Mesothelial cell of epicardium (in vitro differentiated cells): ENCODE data around the gene AOPEP. TPM values are rescaled to one million over a fixed set of nuclear protein-coding genes. Genes with fewer than 3 reads are reported as not detected.

Source experiments
- DNase-seq, 2 experiments: peaks; one replicate each; pipeline ENCODE4 v3.0.0; 2021; ENCODE audit warnings: low spot score in 2 of 2; ENCODE audit not compliant: unreplicated experiment in 2 of 2
- H3K27ac Mint-ChIP-seq: 2 replicates; pipeline ENCODE4 v1.8.0; 2021; ENCODE audit warnings: mixed read lengths
- H3K27me3 Mint-ChIP-seq: 2 replicates; pipeline ENCODE4 v1.8.0; 2021; ENCODE audit warnings: low read depth, mixed read lengths
- H3K36me3 Mint-ChIP-seq: 2 replicates; pipeline ENCODE4 v1.8.0; 2021; ENCODE audit warnings: mixed read lengths
- H3K4me1 Mint-ChIP-seq: 2 replicates; pipeline ENCODE4 v1.8.0; 2021; ENCODE audit warnings: mixed read lengths
- H3K4me3 Mint-ChIP-seq: 2 replicates; pipeline ENCODE4 v1.8.0; 2021; ENCODE audit warnings: mild to moderate bottlenecking, moderate library complexity, mixed read lengths
- H3K9me3 Mint-ChIP-seq: 2 replicates; pipeline ENCODE4 v1.8.0; 2021; ENCODE audit warnings: mixed read lengths
- total RNA-seq: library from RNA; stranded (reverse); gene quantifications from 3 replicates; pipeline ENCODE4 v1.2.1, GENCODE V29; 2021
- TF ChIP-seq, protein P1 (sequence below): fragments of 200-600 bp; sonication (generic); IDR thresholded peaks from one replicate; pipeline ENCODE4 v1.5.0; 2021; ENCODE audit warnings: antibody characterized with exemption; ENCODE audit not compliant: unreplicated experiment

Gene AOPEP
- total RNA-seq, 1 donor from 2014 or later, result 63.0 TPM

DNA sequence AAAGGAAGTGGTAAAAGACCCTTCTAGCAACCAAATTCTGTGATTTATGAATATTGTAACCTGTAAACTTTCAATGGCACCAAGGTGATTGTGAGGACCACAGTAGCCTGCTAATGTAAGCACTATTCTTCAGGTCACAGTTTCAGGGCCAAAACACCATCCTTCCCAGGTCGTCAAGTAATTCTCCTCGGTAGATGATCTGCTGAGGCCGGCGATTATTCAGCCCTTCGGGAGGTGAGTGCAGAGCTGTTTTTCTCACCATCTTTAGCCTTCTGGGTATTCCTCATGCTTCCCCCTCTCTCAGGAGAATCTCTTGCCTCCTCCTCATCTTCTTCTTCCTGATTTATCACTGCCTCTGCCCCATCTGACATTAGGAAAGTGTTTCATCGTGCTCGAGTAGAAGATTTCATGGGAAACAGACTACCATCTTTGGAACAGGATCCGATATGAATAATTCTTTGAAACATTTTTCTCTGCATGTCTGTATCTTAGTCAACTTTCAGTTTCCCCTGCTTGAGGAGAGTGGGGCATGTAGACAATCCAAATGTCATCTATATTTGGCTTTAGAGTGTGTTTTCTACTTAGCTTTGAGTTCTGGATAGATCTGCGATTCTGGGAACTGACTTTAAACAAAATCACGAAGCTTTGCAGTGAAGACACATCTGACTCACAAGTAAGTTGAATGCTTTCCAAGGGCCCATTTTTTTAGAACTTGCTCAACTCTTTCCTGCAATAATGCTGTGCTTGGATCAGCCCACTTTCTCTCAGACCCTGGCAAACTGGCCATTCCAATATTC lies 173.9 kb downstream of the AOPEP start:
- TF ChIP-seq, protein P1, sequence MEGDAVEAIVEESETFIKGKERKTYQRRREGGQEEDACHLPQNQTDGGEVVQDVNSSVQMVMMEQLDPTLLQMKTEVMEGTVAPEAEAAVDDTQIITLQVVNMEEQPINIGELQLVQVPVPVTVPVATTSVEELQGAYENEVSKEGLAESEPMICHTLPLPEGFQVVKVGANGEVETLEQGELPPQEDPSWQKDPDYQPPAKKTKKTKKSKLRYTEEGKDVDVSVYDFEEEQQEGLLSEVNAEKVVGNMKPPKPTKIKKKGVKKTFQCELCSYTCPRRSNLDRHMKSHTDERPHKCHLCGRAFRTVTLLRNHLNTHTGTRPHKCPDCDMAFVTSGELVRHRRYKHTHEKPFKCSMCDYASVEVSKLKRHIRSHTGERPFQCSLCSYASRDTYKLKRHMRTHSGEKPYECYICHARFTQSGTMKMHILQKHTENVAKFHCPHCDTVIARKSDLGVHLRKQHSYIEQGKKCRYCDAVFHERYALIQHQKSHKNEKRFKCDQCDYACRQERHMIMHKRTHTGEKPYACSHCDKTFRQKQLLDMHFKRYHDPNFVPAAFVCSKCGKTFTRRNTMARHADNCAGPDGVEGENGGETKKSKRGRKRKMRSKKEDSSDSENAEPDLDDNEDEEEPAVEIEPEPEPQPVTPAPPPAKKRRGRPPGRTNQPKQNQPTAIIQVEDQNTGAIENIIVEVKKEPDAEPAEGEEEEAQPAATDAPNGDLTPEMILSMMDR, result no peak
- no peak for DNase-seq
- Mint-ChIP-seq H3K36me3 (no peaks in the 10 kb centered on the region), H3K4me1 (peaks cover 39% of the 10 kb centered on the region), H3K27me3 (no peaks in the 10 kb centered on the region), H3K27ac (peak overlapping the region; percentile 82), H3K9me3 (no peaks in the 10 kb centered on the region), H3K4me3 (no peak overlapping the region)

DNA sequence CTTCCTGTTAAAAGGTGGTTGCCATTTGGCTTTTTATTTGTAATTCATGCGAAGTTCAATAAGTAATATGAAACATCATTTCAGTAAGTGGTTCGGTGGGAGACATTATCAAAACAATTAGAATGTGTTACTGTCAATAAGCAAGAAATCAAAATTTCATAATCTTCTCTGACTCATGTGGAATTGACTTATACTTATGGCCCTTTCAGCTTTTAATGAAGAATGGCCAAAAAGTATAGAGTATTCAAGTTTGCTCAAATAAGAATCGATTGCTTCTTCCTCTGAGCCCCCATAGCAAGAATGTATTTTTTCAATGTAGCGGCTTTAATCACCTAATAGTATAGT lies 174.5 kb downstream of the AOPEP start:
- Mint-ChIP-seq H3K9me3 (no peaks in the 10 kb centered on the region), H3K4me3 (no peak overlapping the region), H3K4me1 (peaks cover 43% of the 10 kb centered on the region), H3K27ac (peak overlapping the region; percentile 82), H3K27me3 (no peaks in the 10 kb centered on the region), H3K36me3 (no peaks in the 10 kb centered on the region)
- no peak for DNase-seq
- TF ChIP-seq, protein P1, result no peak

DNA sequence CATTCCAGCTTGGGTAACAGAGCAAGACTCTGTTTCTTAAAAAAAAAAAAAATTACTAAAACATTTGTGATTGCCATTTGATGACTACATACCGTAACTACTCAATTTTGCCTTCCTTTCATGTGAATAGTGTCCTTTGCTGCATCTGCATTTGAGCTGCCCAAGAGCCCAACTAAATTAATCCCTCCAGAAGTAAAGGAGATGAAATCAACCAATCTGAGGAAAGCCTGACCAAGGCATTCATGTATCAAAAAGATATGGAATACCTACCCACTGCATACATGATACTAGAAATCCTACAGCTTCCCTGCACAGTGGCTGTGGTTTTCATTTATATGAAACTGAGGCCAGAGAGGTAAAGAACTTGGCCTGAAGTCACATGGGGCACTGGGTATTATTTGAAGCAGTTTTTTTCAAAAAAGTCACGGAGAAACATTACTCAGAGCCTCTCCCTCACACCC lies 177.5 kb downstream of the AOPEP start:
- no peak overlapping the region for H3K4me3 Mint-ChIP-seq
- peak overlapping the region; percentile 22 for H3K27ac Mint-ChIP-seq
- no peaks in the 10 kb centered on the region for H3K36me3 Mint-ChIP-seq
- peak in 1 of 2 experiments; percentile 13 for DNase-seq
- TF ChIP-seq, protein P1, result no peak
- H3K9me3 Mint-ChIP-seq, result no peaks in the 10 kb centered on the region
- peaks cover 62% of the 10 kb centered on the region for H3K4me1 Mint-ChIP-seq
- no peaks in the 10 kb centered on the region for H3K27me3 Mint-ChIP-seq

DNA sequence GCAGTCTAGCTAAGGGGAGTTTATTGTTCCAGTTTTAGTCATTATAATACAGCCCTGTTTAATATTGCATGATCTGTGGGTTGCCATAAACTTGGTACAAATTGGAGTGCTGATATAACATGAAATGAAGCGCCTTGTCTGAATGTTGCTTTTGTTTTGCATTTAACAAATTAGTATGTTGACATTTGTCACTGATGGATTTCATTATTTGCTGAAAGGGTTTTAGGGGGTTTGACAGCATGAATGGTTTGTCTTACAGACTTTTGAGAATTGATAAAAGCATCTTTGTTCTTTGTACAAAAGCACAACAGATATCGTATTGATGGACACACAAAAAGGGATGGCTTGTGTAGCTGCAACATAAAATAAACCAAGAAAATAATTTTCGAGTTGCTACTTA lies 178.3 kb downstream of the AOPEP start:
- no peaks in the 10 kb centered on the region for H3K36me3 Mint-ChIP-seq
- no peak overlapping the region for H3K4me3 Mint-ChIP-seq
- no peaks in the 10 kb centered on the region for H3K27me3 Mint-ChIP-seq
- no peak overlapping the region for H3K27ac Mint-ChIP-seq
- DNase-seq, result no peak
- no peaks in the 10 kb centered on the region for H3K9me3 Mint-ChIP-seq
- TF ChIP-seq, protein P1, result no peak
- peaks cover 63% of the 10 kb centered on the region for H3K4me1 Mint-ChIP-seq

DNA sequence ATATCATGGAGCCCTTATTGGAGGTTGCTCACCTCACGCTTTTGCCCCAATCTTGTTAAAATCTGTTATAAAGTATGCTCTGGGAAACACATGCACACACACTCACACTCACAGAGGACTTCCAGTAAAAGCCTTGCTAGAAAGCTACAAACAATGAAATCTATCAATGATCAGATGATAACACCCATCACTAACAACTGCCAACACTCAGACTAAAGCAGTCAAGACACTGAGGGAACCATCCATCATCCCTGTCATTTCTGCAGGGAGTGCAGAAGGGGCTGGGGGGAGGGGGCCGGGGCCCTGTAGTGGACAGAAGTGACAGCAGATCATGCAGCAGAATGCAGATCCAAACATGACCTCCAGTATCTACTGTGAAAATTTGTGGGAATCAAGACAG lies 179.1 kb downstream of the AOPEP start:
- TF ChIP-seq, protein P1, result no peak
- Mint-ChIP-seq H3K4me3 (no peak overlapping the region), H3K4me1 (peaks cover 64% of the 10 kb centered on the region), H3K9me3 (no peaks in the 10 kb centered on the region), H3K27ac (peak overlapping the region; percentile 34), H3K36me3 (no peaks in the 10 kb centered on the region), H3K27me3 (no peaks in the 10 kb centered on the region)
- DNase-seq, result no peak
